ENCODE data around the gene CERCAM. TPM values are rescaled to one million over a fixed set of nuclear protein-coding genes. Genes with fewer than 3 reads are reported as not detected.

Gene CERCAM
- total and polyA plus RNA-seq, 4 donors: 1.1 to 2.9 (median 1.8) TPM

GRCh38 chr9:128399861-128400260 is 20.8 kb upstream of the CERCAM start:
- Histone ChIP-seq H3K4me1 (ENCODE audit: control insufficient read depth in 4 of 4, insufficient read depth in 4 of 4, low read length in 3 of 4) (no peaks in the 10 kb centered on the region), H3K4me3 (ENCODE audit: low read depth in 1 of 3, low read length in 3 of 3) (no peak overlapping the region), H3K27me3 (ENCODE audit: control insufficient read depth in 4 of 4, insufficient read depth in 4 of 4, low read length in 3 of 4) (no peaks in the 10 kb centered on the region), H3K36me3 (ENCODE audit: control insufficient read depth in 4 of 4, insufficient read depth in 3 of 4, low read depth in 1 of 4, low read length in 3 of 4) (no peaks in the 10 kb centered on the region), H3K27ac (ENCODE audit: low read depth in 1 of 2, low read length in 2 of 2) (no peak overlapping the region), H3K9me3 (ENCODE audit: control insufficient read depth in 4 of 4, low read length in 3 of 4) (no peaks in the 10 kb centered on the region), H3K9ac (ENCODE audit: low read depth in 1 of 2, low read length in 2 of 2) (no peak overlapping the region)
- 80% methylated on average over 3 of the region's 3 CpGs for WGBS
- no peak for TF ChIP-seq CTCF (IDR thresholded peaks at IDR 0.05; ENCODE audit: low read depth, low read length, missing input control)
- no peak for TF ChIP-seq EGR1 (IDR thresholded peaks at IDR 0.05; ENCODE audit: low read depth in 2 of 2)
- no peak for TF ChIP-seq NR2F2 (IDR thresholded peaks at IDR 0.05)
- TF ChIP-seq SP1 (IDR thresholded peaks at IDR 0.05): no peak
- no peak for TF ChIP-seq HNF4A (conservative IDR thresholded peaks at IDR 0.05)
- TF ChIP-seq RAD21 (IDR thresholded peaks at IDR 0.05): no peak
- no peak for TF ChIP-seq FOXA1 (IDR thresholded peaks at IDR 0.05)
- TF ChIP-seq FOXA2 (IDR thresholded peaks at IDR 0.05): no peak
- no peak for TF ChIP-seq ATF3 (IDR thresholded peaks at IDR 0.05)
- no peak for TF ChIP-seq REST (IDR thresholded peaks at IDR 0.05)
- TF ChIP-seq MAX (IDR thresholded peaks at IDR 0.05): no peak
- TF ChIP-seq HNF4G (IDR thresholded peaks at IDR 0.05): no peak
- no peak for TF ChIP-seq RXRA (IDR thresholded peaks at IDR 0.05)
- DNase-seq (ENCODE audit: low spot score): no peak

GRCh38 chr9:128404560-128404959 is 16.1 kb upstream of the CERCAM start:
- no peak overlapping the region for H3K27ac ChIP-seq (ENCODE audit: low read depth in 1 of 2, low read length in 2 of 2)
- no peak for DNase-seq (ENCODE audit: low spot score)
- no peaks in the 10 kb centered on the region for H3K36me3 ChIP-seq (ENCODE audit: control insufficient read depth in 4 of 4, insufficient read depth in 3 of 4, low read depth in 1 of 4, low read length in 3 of 4)
- H3K4me3 ChIP-seq (ENCODE audit: low read depth in 1 of 3, low read length in 3 of 3): no peak overlapping the region
- 83% methylated on average over 5 of the region's 5 CpGs for WGBS
- H3K27me3 ChIP-seq (ENCODE audit: control insufficient read depth in 4 of 4, insufficient read depth in 4 of 4, low read length in 3 of 4): peaks cover 0 to 2% (median 0%) of the 10 kb centered on the region in 4 donors
- H3K9me3 ChIP-seq (ENCODE audit: control insufficient read depth in 4 of 4, low read length in 3 of 4): no peaks in the 10 kb centered on the region
- TF ChIP-seq MAX (IDR thresholded peaks at IDR 0.05) (no peak), FOXA1 (IDR thresholded peaks at IDR 0.05) (no peak), HNF4G (IDR thresholded peaks at IDR 0.05) (no peak), REST (IDR thresholded peaks at IDR 0.05) (no peak), FOXA2 (IDR thresholded peaks at IDR 0.05) (no peak), HNF4A (conservative IDR thresholded peaks at IDR 0.05) (no peak)
- no peaks in the 10 kb centered on the region for H3K4me1 ChIP-seq (ENCODE audit: control insufficient read depth in 4 of 4, insufficient read depth in 4 of 4, low read length in 3 of 4)
- no peak overlapping the region for H3K9ac ChIP-seq (ENCODE audit: low read depth in 1 of 2, low read length in 2 of 2)

All from liver (tissue), 9 donors.